IPS DF 19.7 (cell line): Measurements from ENCODE around the gene PCDHA7.
"Not testable (repeated sequence)": the region's sequence is repeated elsewhere in the genome, so short reads cannot be mapped to it uniquely, and the experiment has no call there.

ENCODE experiments used
- DNase-seq: peaks from one replicate; pipeline ENCODE4 v3.0.0-alpha.2; 2013; ENCODE audit warnings: low read depth, low spot score

PCDHA7 gene

DNA sequence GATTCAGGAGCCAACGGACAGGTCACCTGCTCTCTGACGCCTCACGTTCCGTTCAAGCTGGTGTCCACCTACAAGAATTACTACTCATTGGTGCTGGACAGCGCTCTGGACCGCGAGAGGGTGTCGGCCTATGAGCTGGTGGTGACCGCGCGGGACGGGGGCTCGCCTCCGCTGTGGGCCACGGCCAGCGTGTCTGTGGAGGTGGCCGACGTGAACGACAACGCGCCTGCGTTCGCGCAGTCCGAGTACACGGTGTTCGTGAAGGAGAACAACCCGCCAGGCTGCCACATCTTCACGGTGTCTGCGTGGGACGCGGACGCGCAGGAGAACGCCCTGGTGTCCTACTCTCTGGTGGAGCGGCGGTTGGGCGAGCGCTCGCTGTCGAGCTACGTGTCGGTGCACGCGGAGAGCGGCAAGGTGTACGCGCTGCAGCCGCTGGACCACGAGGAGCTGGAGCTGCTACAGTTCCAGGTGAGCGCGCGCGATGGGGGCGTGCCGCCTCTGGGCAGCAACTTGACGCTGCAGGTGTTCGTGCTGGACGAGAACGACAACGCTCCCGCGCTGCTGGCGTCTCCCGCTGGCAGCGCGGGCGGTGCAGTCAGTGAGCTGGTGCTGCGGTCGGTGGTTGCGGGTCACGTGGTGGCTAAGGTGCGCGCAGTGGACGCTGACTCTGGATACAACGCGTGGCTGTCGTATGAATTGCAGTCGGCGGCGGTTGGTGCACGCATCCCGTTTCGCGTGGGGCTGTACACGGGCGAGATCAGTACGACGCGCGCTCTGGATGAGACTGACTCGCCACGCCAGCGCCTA is 23.3 kb downstream of the PCDHA7 start:
- no peak for DNase-seq

DNA sequence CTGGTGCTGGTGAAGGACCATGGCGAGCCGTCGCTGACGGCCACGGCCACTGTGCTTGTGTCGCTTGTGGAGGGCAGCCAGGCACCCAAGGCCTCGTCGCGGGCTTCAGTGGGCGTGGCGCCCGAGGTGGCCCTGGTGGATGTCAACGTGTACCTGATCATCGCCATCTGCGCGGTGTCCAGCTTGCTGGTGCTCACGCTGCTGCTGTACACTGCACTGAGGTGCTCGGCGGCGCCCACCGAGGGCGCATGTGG is 23.8 kb downstream of the PCDHA7 start:
- no peak for DNase-seq

DNA sequence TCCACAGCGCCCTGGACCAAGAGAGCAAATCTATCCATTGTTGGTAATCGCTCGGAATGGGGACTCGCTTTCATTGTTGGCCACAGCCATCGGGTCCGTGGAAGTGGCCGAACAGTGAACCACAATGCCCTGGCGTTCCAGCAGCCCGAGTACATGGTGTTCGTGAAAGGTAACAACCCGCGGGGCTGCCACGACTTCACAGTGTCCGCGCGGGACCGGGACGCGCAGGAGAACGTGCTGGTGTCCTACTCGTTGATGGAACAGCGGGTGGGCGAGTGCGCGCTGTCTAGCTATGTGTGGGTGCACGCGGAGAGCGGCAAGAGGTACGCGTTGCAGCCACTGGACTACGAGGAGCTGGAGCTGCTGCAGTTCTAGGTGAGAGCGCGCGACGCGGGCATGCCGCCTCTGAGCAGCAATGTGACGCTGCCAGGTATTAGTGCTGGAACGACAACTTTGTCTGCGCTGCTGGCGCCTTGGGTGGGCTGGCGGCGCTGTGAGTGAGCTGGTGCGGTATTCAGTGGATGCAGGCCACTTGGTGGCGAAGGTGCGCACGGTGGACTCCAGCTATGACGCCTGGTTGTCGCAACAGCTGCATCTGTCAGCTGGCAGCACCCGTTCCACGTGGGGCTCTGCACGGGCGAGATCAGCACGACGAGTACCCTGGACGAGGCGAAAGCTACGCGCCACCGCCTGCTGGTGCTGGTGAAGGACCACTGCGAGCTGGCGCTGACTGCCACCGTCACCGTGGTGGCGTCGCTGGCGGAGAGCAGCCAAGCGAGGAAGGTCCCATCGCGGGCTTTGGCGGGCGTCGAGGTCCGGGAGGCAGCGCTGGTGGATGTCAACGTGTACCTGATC is 28.6 kb downstream of the PCDHA7 start:
- no peak for DNase-seq

DNA sequence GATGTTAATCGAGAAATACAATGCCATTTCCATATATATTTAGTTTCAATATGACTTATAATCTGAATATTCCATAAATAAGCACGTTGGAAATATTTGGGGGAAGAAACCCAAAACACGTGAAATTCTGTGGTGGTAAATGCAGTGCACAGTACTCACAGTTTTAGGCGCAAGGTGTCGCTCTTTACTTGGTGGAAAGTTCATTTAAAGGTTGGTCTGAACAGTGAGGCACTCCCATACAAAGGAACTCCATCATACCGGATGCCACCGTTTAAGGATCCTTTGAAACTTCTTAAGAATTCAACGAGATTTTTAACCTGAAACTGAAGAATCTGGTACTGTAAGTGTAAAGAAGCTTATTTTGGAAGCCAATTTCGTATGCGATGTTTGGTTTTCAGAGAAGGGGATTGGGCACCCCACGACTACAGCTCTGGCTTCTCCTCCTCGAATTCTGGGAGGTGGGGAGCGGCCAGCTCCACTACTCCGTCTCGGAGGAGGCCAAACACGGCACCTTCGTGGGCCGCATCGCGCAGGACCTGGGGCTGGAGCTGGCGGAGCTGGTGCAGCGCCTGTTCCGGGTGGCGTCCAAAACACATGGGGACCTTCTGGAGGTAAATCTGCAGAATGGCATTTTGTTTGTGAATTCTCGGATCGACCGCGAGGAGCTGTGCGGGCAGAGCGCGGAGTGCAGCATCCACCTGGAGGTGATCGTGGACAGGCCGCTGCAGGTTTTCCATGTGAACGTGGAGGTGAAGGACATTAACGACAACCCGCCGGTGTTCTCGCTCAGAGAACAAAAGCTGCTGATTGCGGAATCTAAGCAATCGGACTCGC is 34.9 kb downstream of the PCDHA7 start, which contains the start of gene PCDHA11:
TSS of gene PCDHA11 (plus strand) at position 237 of the 834 bp plus-strand sequence. CDS start at position 384, 147 bp downstream.
- DNase-seq = no peak

DNA sequence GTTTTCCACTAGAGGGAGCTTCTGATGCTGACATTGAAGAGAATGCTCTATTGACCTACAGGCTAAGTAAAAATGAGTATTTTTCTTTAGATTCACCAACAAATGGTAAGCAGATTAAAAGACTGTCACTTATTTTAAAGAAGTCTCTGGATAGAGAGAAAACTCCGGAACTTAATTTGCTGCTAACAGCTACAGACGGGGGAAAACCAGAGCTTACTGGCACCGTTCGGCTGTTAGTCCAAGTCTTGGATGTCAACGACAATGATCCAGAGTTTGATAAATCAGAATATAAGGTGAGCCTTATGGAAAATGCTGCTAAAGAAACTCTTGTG is 35.5 kb downstream of the PCDHA7 start:
- no peak for DNase-seq

DNA sequence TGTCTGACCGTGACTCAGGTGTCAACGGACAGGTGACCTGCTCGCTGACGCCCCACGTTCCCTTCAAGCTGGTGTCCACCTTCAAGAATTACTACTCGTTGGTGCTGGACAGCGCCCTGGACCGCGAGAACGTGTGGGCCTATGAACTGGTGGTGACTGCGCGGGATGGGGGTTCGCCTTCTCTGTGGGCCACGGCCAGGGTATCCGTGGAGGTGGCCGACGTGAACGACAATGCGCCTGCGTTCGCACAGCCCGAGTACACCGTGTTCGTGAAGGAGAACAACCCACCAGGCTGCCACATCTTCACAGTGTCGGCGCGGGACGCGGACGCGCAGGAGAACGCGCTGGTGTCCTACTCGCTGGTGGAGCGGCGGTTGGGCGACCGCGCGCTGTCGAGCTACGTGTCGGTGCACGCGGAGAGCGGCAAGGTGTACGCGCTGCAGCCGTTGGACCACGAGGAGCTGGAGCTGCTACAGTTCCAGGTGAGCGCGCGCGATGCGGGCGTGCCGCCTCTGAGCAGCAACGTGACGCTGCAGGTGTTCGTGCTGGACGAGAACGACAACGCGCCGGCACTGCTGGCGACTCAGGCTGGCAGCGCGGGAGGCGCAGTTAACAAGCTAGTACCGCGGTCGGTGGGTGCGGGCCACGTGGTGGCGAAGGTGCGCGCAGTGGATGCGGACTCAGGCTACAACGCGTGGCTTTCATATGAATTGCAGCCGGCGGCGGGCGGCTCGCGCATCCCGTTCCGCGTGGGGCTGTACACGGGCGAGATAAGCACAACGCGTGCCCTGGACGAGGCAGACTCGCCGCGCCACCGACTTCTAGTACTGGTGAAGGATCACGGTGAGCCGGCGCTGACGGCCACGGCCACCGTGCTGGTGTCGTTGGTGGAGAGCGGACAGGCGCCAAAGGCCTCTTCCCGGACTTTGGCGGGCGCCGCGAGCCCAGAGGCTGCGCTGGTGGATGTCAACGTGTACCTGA is 36.4 kb downstream of the PCDHA7 start:
- no peak for DNase-seq

DNA sequence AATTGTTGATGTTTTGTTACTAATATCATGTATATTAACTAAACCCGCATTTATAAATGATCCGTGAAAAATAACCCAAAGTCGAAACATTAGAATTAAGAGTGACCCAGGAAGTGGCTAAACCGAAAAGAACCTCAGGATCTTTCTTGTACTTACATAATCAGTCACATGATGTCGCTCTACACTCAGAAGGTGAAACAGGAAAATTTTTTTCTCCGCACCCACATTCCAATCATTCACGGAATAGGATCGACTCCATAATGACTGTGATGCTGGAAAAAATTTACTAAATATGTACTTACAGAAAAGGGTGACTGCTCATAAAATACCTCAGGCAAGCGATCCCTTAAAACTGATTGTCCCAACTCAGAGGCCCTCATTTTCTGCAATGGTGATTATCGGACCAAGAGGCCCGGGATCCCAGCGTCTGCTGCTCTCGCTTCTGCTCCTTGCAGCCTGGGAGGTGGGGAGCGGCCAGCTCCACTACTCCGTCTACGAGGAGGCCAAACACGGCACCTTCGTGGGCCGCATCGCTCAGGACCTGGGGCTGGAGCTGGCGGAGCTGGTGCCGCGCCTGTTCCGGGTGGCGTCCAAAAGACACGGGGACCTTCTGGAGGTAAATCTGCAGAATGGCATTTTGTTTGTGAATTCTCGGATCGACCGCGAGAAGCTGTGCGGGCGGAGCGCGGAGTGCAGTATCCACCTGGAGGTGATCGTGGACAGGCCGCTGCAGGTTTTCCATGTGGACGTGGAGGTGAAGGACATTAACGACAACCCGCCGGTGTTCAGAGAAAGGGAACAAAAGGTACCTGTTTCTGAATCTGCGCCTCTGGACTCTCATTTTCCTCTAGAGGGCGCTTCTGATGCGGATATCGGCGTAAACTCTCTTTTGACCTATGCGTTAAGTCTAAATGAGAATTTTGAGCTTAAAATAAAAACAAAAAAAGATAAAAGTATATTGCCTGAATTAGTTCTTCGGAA is 41.3 kb downstream of the PCDHA7 start, which contains the start of gene PCDHA12:
TSS of gene PCDHA12 (plus strand) at position 224 of the 981 bp plus-strand sequence. CDS start at position 389, 165 bp downstream.
- DNase-seq = no peak

DNA sequence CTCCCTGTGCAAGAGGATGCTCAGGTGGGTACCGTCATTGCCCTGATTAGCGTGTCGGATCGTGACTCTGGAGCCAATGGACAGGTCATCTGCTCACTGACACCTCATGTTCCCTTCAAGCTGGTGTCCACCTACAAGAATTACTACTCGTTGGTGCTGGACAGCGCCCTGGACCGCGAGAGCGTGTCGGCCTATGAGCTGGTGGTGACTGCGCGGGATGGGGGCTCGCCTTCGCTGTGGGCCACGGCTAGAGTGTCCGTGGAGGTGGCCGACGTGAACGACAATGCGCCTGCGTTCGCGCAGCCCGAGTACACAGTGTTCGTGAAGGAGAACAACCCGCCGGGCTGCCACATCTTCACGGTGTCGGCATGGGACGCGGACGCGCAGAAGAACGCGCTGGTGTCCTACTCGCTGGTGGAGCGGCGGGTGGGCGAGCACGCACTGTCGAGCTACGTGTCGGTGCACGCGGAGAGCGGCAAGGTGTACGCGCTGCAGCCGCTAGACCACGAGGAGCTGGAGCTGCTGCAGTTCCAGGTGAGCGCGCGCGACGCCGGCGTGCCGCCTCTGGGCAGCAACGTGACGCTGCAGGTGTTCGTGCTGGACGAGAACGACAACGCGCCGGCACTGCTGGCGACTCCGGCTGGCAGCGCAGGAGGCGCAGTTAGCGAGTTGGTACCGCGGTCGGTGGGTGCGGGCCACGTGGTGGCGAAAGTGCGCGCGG is 42.6 kb downstream of the PCDHA7 start:
- DNase-seq = not testable (repeated sequence)

DNA sequence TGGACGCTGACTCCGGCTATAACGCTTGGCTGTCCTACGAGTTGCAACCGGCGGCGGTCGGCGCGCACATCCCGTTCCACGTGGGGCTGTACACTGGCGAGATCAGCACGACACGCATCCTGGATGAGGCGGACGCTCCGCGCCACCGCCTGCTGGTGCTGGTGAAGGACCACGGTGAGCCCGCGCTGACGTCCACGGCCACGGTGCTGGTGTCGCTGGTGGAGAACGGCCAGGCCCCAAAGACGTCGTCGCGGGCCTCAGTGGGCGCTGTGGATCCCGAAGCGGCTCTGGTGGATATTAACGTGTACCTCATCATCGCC is 43.2 kb downstream of the PCDHA7 start:
- DNase-seq = no peak

DNA sequence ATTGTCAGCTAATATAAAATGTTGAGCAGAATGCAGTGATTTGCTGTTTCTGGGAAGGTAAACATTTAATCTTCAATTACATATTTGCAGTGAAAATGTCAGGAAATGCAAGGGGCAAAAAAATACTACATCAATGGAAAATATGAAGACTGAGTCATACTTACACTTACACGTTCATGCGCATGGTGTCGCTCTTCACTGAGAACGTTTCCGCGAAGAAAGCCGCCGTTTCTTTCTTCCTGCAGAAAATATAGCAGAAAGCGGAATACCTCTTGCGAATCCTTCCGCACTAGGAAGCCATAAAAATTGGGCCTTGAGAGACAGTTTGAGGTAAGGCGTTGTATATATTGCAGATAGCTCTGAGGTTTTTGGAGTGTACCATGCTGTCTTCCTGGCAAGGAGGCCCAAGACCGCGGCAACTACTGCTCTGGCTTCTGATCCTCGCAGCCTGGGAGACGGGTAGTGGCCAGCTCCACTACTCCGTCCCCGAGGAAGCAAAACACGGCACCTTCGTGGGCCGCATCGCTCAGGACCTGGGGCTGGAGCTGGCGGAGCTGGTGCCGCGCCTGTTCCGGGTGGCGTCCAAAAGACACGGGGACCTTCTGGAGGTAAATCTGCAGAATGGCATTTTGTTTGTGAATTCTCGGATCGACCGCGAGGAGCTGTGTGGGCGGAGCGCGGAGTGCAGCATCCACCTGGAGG is 48.0 kb downstream of the PCDHA7 start, which contains the start of gene PCDHA13:
TSS of gene PCDHA13 (plus strand) at position 236 of the 702 bp plus-strand sequence. CDS start at position 381, 145 bp downstream.
- no peak for DNase-seq

DNA sequence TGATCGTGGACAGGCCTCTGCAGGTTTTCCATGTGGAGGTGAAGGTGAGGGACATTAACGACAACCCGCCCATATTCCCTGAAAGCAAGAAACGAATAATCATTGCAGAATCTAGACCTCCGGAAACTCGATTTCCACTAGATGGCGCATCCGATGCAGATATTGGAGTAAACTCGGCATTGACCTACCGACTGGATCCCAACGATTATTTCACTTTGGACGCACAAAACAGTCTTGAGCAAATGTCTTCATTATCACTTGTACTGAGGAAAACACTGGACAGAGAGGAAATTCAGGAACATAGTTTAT is 48.5 kb downstream of the PCDHA7 start:
- no peak for DNase-seq

DNA sequence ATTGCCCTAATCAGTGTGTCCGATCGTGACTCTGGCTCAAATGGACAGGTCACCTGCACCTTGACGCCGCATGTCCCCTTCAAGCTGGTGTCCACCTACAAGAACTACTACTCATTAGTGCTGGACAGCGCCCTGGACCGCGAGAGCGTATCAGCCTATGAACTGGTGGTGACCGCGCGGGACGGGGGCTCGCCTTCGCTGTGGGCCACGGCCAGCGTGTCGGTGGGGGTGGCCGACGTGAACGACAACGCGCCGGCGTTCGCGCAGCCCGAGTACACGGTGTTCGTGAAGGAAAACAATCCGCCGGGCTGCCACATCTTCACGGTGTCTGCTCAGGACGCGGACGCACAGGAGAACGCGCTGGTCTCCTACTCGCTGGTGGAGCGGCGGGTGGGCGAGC is 49.3 kb downstream of the PCDHA7 start:
- DNase-seq = no peak

DNA sequence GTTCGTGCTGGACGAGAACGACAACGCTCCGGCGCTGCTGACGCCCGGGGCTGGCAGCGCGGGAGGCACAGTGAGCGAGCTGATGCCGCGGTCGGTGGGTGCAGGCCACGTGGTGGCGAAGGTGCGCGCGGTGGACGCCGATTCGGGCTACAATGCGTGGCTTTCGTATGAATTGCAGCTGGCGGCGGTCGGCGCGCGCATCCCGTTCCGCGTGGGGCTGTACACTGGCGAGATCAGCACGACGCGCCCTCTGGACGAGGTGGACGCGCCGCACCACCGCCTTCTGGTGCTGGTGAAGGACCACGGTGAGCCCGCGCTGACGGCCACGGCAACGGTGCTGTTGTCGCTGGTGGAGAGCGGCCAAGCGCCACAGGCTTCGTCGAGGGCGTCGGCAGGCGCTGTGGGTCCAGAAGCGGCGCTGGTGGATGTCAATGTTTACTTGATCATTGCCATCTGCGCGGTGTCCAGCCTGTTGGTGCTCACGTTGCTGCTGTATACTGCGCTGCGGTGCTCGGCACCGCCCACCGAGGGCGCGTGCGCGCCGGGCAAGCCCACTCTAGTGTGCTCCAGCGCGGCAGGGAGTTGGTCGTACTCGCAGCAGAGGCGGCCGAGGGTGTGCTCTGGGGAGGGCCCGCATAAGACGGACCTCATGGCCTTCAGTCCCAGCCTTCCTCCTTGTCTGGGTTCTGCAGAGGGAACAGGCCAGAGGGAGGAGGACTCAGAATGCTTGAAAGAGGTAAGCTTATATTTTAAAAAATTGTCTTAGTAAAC is 50.0 kb downstream of the PCDHA7 start:
- no peak for DNase-seq
